GM12875 (cell line): ENCODE measurements around the gene CBFA2T3.

ENCODE experiments used
- H3K4me3 ChIP-seq: one replicate; pipeline ENCODE4 v1.5.1; 2011; ENCODE audit warnings: low read depth, low read length, control low read depth
- CTCF ChIP-seq: IDR thresholded peaks from 2 replicates; pipeline ENCODE4 v1.5.1; 2011; ENCODE audit warnings: low read depth, mild to moderate bottlenecking, control low read depth, inconsistent platforms, low read length, moderate library complexity, borderline replicate concordance; ENCODE audit not compliant: insufficient read depth

Gene CBFA2T3

GRCh38 chr16:88877564-88878289, 99.3 kb downstream of the CBFA2T3 start:
- no peak for TF ChIP-seq CTCF
- H3K4me3 ChIP-seq, result no peak overlapping the region

DNA sequence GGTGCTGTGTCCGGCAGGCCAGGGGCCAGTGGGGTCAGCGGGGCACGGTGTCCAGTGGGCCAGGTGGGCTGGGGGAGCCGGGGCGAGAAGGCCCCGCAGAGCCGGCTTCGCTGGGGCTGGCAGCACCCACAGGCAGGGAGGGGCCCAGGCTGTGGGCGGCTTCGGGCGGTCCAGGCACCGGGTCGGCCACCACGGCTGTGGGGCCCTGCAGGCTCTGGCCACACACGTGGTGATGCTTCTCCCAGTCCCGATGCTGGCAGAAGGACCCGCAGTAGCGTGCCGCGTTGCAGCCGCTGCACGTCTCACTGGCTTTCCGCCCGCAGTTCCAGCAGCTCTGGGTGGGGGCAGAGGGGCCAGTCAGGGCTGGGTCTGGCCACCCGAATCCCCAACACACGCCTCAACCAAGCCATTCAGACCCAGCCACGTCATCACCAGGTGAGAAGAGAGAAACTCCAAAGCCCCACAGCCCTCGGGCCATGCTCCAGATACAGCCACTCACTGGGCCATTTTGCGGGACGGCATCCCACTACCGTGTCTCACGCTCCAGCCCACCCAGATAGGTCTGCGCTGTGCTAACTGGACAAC, 100.0 kb downstream of the CBFA2T3 start:
- H3K4me3 ChIP-seq, result no peak overlapping the region
- TF ChIP-seq CTCF, result no peak

GRCh38 chr16:88875703-88876234, 101.2 kb downstream of the CBFA2T3 start:
- TF ChIP-seq CTCF, result no peak
- H3K4me3 ChIP-seq, result no peak overlapping the region

GRCh38 chr16:88874938-88875599, 101.9 kb downstream of the CBFA2T3 start:
- H3K4me3 ChIP-seq, result no peak overlapping the region
- no peak for TF ChIP-seq CTCF

DNA sequence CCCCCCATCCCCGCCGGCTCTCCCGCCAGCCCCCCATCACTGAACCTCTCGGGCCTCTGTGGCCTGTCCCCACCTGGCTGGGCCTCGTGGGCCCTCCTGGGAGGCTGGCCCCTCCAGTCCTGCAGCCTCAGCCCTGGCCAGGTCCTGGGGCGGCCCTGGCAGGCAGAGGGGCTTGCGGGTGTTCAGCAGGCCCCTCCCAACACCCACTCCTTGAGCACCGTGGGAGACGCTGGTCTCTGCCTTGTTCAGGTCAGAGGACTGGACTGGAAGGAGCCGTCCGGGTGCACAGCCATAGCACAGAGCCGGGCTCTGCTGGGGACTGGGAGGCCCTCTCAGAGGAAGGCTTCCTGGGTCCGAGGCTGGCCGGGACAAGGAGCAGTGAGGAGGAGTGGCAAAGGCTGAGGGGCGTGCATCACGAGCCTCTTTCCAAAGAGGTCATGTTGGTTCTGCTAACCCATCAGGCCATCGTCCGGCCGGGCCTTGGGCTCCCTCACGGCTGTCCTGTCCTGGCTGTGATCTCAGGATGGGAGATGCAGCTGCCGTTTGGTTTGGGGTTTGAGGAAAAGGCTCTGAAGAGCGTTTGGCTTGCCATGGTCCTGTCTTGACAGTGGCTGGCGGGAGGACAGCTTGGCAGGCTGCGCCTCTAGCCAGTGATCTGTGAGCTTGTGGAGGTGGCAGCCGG, 104.2 kb downstream of the CBFA2T3 start:
- no peak overlapping the region for H3K4me3 ChIP-seq
- TF ChIP-seq CTCF, result no peak

DNA sequence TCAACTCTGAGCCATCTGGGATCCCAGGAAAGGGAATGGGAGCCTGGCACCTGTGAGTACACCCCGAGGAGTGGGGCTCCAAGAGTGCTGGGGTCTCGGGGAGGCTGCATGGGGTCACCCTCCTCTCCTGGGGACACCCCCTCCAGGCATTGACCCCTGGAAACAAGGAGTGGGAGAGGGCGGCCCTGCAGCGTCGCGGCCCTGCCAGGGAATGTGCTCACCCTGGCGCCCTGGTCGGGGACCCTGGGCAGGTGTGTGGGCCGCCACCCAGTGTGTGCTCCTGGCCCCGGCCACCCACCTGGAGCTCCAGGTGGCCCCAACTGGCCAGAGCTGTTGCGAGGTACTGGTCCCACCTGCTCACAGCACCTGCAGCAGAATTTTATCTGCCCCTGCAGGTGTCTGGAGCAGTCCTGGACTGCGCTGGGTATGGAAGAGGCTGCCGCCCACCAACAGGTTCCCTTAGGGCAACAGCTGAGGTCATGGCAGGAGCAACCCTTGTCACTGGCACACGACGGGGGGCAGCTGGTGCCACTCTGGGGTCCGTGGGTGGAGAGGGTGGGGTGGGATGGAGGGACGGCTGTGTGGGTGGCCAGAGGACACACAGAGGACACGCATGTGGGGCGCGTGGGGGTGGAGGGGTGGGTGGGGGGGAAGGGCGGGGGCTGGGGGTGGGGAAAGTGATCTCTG, 105.1 kb downstream of the CBFA2T3 start:
- no peak overlapping the region for H3K4me3 ChIP-seq
- no peak for TF ChIP-seq CTCF
